GM23338 (cell line): ENCODE data around the gene APOBEC3A.

Experiments
- CREB1 ChIP-seq: fragments of 250-450 bp; sonication (Bioruptor Pico); IDR thresholded peaks from 2 replicates; pipeline ENCODE4 v1.5.0; 2020; ENCODE audit warnings: low read depth, mild to moderate bottlenecking, moderate library complexity
- EZH2 ChIP-seq: fragments of 200-600 bp; sonication (generic); IDR thresholded peaks from one replicate; pipeline ENCODE4 v1.8.0; 2017; ENCODE audit warnings: antibody characterized with exemption, mild to moderate bottlenecking, low read depth; ENCODE audit not compliant: unreplicated experiment
- EZH2phosphoT487 ChIP-seq: fragments of 200-600 bp; sonication (generic); IDR thresholded peaks from one replicate; pipeline ENCODE4 v1.8.1; 2018; ENCODE audit warnings: antibody characterized with exemption; ENCODE audit not compliant: unreplicated experiment
- JUNB ChIP-seq: IDR thresholded peaks from one replicate; pipeline ENCODE4 v1.6.1; 2016; ENCODE audit warnings: antibody characterized with exemption; ENCODE audit not compliant: unreplicated experiment
- POLR2AphosphoS5 ChIP-seq: IDR thresholded peaks from 2 replicates; pipeline ENCODE4 v1.6.1; 2016; ENCODE audit warnings: antibody characterized with exemption, low read depth
- STAT1 ChIP-seq: IDR thresholded peaks from one replicate; pipeline ENCODE4 v1.6.1; 2016; ENCODE audit warnings: antibody characterized with exemption; ENCODE audit not compliant: unreplicated experiment
- ZNF331 ChIP-seq: fragments of 250-450 bp; sonication (Bioruptor Pico); IDR thresholded peaks from 2 replicates; pipeline ENCODE4 v1.5.0; 2020; ENCODE audit warnings: low read depth, mild to moderate bottlenecking, moderate library complexity
- TF ChIP-seq, protein P1 (sequence below), 2 experiments: fragments of 200-600 bp in 1 of 2; sonication (generic) in 1 of 2; conservative IDR thresholded peaks; 2 replicates each; pipeline versions ENCODE4 v1.5.1 to v1.6.1; 2016 to 2017; ENCODE audit warnings: antibody characterized with exemption in 2 of 2, low read depth in 2 of 2, mild to moderate bottlenecking in 2 of 2, moderate library complexity in 1 of 2
- TF ChIP-seq, protein P2 (sequence below): IDR thresholded peaks from one replicate; pipeline ENCODE4 v1.6.1; 2018; ENCODE audit warnings: antibody characterized with exemption; ENCODE audit not compliant: unreplicated experiment

DNA sequence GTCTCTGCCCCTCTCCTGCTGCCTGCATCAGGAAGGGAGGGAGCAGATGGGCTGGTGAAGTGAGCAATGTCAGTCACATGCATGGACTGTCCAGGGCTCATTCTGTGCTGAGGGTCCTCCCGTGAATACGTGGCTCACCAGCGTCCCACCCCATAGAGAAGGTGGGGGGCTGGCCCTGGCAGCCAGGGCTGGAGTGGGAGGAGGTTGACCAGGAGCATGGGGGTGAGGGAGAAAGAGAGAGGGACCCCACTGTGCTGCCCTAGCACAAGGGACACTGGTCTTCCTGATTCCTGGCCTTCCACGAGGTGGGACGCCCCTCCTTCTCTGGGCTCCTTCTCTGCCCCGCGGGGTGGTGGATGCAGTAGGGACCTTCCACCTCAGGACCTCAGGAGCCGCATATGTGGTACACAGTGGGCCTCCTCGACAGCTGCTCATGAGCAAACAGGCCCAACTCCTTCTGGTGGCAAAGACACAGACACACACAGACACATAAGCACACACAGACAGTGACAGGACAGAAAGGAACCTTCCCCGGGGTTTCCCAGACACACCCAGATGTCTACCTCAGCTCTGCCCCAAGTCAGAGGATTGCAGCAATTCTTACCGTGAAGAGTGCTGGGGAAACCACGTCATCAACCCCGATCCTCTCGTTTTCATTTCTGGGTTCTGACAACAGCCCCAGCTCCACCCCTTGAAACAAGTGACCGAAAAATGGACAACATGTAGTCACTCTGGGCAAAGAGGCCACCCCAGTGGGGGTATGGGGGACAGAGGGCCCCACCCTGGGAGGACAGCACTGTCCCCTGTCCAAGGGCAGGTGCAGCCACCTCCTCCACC lies 3.6 kb upstream of the APOBEC3A start:
- TF ChIP-seq, protein P1, sequence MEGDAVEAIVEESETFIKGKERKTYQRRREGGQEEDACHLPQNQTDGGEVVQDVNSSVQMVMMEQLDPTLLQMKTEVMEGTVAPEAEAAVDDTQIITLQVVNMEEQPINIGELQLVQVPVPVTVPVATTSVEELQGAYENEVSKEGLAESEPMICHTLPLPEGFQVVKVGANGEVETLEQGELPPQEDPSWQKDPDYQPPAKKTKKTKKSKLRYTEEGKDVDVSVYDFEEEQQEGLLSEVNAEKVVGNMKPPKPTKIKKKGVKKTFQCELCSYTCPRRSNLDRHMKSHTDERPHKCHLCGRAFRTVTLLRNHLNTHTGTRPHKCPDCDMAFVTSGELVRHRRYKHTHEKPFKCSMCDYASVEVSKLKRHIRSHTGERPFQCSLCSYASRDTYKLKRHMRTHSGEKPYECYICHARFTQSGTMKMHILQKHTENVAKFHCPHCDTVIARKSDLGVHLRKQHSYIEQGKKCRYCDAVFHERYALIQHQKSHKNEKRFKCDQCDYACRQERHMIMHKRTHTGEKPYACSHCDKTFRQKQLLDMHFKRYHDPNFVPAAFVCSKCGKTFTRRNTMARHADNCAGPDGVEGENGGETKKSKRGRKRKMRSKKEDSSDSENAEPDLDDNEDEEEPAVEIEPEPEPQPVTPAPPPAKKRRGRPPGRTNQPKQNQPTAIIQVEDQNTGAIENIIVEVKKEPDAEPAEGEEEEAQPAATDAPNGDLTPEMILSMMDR (conservative IDR thresholded peaks at IDR 0.05; ENCODE audit: low read depth in 2 of 2), result no peak
- TF ChIP-seq EZH2phosphoT487 (no peak), EZH2 (no peak), JUNB (no peak), POLR2AphosphoS5 (no peak), ZNF331 (no peak), CREB1 (CRISPR knock-in tag) (no peak), STAT1 (no peak)
- TF ChIP-seq, protein P2, sequence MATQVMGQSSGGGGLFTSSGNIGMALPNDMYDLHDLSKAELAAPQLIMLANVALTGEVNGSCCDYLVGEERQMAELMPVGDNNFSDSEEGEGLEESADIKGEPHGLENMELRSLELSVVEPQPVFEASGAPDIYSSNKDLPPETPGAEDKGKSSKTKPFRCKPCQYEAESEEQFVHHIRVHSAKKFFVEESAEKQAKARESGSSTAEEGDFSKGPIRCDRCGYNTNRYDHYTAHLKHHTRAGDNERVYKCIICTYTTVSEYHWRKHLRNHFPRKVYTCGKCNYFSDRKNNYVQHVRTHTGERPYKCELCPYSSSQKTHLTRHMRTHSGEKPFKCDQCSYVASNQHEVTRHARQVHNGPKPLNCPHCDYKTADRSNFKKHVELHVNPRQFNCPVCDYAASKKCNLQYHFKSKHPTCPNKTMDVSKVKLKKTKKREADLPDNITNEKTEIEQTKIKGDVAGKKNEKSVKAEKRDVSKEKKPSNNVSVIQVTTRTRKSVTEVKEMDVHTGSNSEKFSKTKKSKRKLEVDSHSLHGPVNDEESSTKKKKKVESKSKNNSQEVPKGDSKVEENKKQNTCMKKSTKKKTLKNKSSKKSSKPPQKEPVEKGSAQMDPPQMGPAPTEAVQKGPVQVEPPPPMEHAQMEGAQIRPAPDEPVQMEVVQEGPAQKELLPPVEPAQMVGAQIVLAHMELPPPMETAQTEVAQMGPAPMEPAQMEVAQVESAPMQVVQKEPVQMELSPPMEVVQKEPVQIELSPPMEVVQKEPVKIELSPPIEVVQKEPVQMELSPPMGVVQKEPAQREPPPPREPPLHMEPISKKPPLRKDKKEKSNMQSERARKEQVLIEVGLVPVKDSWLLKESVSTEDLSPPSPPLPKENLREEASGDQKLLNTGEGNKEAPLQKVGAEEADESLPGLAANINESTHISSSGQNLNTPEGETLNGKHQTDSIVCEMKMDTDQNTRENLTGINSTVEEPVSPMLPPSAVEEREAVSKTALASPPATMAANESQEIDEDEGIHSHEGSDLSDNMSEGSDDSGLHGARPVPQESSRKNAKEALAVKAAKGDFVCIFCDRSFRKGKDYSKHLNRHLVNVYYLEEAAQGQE, result no peak
